GM12874 (cell line): Measurements from ENCODE around the gene KCNQ1.

Source experiments
- TF ChIP-seq, protein P1 (sequence below): IDR thresholded peaks from 2 replicates; pipeline ENCODE4 v1.5.1; 2011; ENCODE audit warnings: low read depth, mild to moderate bottlenecking, control low read depth, low read length, moderate library complexity; ENCODE audit not compliant: insufficient read depth

Gene KCNQ1

DNA sequence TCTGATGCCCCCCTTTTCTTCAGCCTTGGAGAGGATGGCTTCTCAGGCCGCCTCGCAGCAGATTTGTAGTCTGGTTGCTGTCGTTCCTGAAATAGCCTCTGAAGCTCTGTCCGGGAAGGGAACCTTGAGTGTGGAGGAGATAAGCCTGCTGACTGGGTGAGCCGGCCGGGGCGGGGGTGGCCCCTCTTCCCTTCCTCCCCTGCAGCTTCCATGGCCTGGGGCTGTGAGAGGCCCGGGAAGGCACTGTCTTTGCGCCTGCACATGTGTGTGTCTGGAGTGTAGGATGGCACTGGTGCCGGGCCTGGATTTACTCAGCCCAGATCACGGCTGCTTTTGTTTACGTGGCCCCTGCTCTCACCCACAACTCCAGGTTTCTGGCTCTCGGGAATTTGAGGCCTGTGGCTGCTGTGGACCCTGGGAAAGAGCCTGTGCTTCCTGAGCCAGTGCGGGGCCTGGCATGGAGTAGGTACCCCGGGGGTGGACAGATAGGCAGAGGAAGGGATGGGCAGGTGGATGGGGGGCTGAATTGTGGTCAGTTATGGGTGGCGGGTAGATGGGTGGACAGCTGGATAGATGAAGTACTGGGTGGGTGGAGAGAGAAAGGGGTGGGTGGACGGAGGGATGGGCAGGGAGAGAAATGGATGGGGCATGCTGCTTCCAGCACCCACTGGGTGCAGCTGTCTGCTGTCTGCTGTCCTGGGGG is 16.6 kb downstream of the KCNQ1 start:
- TF ChIP-seq, protein P1, sequence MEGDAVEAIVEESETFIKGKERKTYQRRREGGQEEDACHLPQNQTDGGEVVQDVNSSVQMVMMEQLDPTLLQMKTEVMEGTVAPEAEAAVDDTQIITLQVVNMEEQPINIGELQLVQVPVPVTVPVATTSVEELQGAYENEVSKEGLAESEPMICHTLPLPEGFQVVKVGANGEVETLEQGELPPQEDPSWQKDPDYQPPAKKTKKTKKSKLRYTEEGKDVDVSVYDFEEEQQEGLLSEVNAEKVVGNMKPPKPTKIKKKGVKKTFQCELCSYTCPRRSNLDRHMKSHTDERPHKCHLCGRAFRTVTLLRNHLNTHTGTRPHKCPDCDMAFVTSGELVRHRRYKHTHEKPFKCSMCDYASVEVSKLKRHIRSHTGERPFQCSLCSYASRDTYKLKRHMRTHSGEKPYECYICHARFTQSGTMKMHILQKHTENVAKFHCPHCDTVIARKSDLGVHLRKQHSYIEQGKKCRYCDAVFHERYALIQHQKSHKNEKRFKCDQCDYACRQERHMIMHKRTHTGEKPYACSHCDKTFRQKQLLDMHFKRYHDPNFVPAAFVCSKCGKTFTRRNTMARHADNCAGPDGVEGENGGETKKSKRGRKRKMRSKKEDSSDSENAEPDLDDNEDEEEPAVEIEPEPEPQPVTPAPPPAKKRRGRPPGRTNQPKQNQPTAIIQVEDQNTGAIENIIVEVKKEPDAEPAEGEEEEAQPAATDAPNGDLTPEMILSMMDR, result no peak

DNA sequence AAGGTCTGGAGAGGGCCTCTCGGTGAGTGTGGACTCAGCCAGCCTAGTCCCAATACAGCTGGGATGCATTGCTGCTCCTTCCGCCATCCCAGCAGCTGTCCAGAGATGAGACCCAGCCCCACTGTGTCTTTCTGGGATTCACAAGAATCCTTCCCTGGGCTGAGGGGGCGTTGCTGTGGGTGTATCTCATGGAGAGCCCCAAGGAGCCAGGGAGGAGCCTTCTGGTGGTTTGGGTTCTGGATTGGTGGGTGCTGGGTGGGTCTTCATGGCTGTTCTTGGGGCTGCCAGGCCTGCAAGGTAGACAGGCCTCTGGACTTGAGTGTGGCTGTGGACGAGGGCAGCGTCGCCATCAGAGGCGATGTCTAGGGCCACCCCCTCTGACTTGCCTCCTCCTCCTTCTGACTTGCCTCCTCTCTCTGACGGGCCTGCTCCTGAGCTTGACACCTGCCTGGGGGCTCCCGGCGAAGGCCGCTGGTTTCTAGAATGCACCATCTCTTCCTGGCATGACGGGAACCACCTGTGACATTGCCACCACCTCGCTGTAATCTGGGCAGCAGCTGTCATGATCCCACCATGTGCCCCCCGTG is 17.2 kb downstream of the KCNQ1 start:
- TF ChIP-seq, protein P1, result no peak

DNA sequence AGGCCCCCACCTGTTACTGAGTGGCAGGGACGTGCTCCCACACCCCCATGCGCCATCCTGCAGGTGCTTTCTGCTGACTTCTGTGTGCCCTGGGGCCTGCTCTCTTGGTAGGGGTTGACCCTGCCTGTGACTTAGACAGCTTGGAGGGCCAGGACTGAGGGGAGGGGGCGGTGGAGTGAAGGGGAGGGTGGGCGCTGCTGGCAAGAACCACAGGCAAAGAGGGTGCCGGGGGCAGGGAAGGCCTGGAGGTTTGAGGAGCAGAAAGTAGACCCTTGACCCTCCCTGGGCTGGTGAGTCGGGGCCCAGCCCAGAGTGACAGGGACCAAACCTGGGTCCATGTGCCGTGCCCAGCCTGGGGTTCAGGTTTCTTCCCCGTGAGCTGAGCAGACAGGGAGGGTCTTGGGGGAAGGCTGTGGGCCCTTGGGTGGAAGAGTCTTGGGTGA is 17.8 kb downstream of the KCNQ1 start:
- TF ChIP-seq, protein P1, result no peak

DNA sequence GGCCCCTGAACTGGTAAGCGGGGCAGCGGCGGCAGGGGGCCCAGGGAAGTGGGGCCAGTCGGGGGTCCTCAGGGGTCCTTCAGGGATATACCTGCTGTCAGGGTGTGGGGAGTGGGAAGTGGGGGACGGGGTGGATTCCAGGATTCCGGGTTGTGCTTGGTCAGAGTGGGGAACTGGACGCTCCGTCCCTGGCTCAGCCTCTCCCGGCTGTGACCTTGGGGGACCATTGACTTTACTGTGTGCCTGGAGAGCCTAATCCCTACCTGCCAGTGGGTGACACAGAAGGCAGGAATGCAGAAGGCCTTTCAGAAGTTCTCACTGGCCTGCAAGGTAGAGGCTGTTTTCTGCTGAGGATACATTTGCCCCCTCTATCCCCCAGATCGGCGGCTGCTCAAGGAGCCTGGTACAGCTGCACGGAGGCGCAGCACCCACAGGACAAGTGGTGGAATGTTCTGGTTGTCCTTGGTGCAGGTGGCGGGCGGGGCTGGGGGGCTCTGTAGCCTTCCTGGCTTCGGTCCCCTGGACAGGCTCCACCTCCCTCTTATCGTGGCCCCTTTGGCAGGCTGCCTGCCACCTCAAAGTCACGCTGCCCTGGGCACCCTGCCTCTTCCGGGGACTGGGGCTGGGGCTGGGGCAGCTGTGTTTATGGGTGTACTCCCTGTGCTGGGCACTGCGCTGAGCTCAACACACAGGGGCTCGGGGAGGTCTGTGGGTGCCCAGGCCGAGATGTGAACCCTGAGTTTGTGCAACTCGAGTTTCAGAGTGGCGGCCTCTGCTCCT is 18.4 kb downstream of the KCNQ1 start:
- TF ChIP-seq, protein P1, result no peak

DNA sequence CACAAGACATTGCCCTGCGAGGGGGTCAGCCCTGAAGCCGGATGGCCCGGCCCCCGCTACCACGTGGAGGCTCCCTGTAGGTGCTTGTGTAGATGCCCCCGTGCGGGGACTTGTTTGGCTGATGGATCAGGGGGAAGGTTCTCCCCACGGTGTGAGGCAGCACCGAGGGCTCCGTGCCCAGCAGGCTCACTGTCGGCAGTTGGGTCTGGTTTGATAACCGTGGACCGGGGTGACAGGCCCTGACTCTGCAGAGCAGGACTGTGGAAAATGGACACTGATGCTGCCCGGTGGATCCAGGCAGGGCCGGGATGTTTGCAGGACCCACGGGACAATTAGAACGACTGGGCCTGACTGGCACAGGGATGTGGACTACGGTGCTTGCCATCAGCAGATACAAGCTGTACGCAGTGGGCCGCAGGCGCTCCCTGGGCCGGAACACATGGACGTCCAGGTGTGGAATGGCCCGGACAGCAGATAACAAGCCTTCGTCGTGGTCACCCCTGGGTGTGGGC is 19.0 kb downstream of the KCNQ1 start:
- TF ChIP-seq, protein P1, result no peak

DNA sequence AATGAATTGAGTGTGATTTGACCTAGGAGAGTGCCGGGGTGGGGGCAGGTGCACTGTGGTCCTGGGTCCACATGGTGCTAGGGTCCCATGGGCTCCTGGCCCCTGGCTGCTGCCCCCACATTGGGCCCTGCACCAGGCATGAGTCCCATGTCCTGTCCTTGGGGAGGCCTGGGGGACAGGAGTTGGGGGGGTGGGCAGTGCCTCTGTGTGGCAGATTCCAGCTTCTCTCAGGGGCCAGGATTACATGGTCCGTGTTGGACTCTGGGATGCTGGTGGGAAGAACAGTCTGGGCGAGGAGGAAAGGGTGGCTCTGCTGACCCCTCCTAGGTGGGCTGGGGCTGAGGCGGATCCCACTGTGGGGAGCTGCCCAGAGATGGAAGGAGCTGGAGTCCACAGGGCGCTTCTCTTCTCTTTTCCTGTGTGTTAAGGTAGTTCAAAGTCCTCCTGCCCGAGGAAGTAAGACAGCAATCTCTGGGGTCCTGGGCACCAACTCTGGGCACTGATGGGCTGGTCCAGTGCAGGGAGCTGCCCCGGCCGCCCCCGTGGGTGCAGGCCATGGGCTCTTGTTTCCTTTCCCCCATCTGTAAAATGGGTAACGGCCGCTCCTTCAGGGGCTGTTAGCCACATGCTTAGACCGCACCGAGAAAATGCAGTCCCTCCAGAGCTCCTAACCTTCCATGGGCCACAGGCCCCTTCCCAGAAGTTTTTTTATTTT is 19.8 kb downstream of the KCNQ1 start:
- TF ChIP-seq, protein P1, result no peak
